Measurements from ENCODE around the gene ERBIN.
"Not testable (repeated sequence)": the region's sequence is repeated elsewhere in the genome, so short reads cannot be mapped to it uniquely, and the experiment has no call there.

Gene ERBIN

GRCh38 chr5:66041627-66042026 is 115.3 kb downstream of the ERBIN start:
- Histone ChIP-seq H3K4me3 (ENCODE audit: low read depth, low read length) (no peak overlapping the region), H3K79me2 (ENCODE audit: control insufficient read depth, insufficient read depth, low read length, unreplicated experiment) (peaks cover 3% of the 10 kb centered on the region), H3K27me3 (ENCODE audit: insufficient read depth, low read length) (no peaks in the 10 kb centered on the region), H3K4me1 (ENCODE audit: control insufficient read depth, insufficient read depth, low read length, unreplicated experiment) (peaks cover 6% of the 10 kb centered on the region), H2AFZ (ENCODE audit: low read length, unreplicated experiment) (no peak overlapping the region), H3K36me3 (ENCODE audit: insufficient read depth, low read length) (peaks cover 34% of the 10 kb centered on the region), H3K27ac (ENCODE audit: low read depth, low read length) (no peak overlapping the region)

- no peaks in the 10 kb centered on the region for H3K4me1 ChIP-seq (ENCODE audit: control insufficient read depth, insufficient read depth, low read length, unreplicated experiment)
- no peak overlapping the region for H3K27ac ChIP-seq (ENCODE audit: low read depth, low read length)
- no peak overlapping the region for H3K4me3 ChIP-seq (ENCODE audit: low read depth, low read length)
- peaks cover 28% of the 10 kb centered on the region for H3K36me3 ChIP-seq (ENCODE audit: insufficient read depth, low read length)
- H3K79me2 ChIP-seq (ENCODE audit: control insufficient read depth, insufficient read depth, low read length, unreplicated experiment), result peaks cover 6% of the 10 kb centered on the region
- H3K27me3 ChIP-seq (ENCODE audit: insufficient read depth, low read length), result no peaks in the 10 kb centered on the region
- H2AFZ ChIP-seq (ENCODE audit: low read length, unreplicated experiment), result no peak overlapping the region
These were observed 130.9 kb downstream of the ERBIN start for GRCh38 chr5:66057239-66057638.

- not testable (repeated sequence) for H3K27me3 ChIP-seq (ENCODE audit: insufficient read depth, low read length); H3K4me1 ChIP-seq (ENCODE audit: control insufficient read depth, insufficient read depth, low read length, unreplicated experiment); H3K27ac ChIP-seq (ENCODE audit: low read depth, low read length); H3K79me2 ChIP-seq (ENCODE audit: control insufficient read depth, insufficient read depth, low read length, unreplicated experiment); H3K36me3 ChIP-seq (ENCODE audit: insufficient read depth, low read length); H2AFZ ChIP-seq (ENCODE audit: low read length, unreplicated experiment); H3K4me3 ChIP-seq (ENCODE audit: low read depth, low read length)
These were observed 134.9 kb downstream of the ERBIN start for GRCh38 chr5:66061320-66061719.

GRCh38 chr5:66063061-66063460 is 136.7 kb downstream of the ERBIN start:
- not testable (repeated sequence) for H3K4me1 ChIP-seq (ENCODE audit: control insufficient read depth, insufficient read depth, low read length, unreplicated experiment); H3K36me3 ChIP-seq (ENCODE audit: insufficient read depth, low read length); H3K79me2 ChIP-seq (ENCODE audit: control insufficient read depth, insufficient read depth, low read length, unreplicated experiment); H3K27me3 ChIP-seq (ENCODE audit: insufficient read depth, low read length); H2AFZ ChIP-seq (ENCODE audit: low read length, unreplicated experiment); H3K4me3 ChIP-seq (ENCODE audit: low read depth, low read length); H3K27ac ChIP-seq (ENCODE audit: low read depth, low read length)

- Histone ChIP-seq H3K4me3 (ENCODE audit: low read depth, low read length) (no peak overlapping the region), H3K36me3 (ENCODE audit: insufficient read depth, low read length) (peaks cover 4% of the 10 kb centered on the region; the same call in 1 of the 2 replicates), H2AFZ (ENCODE audit: low read length, unreplicated experiment) (no peak overlapping the region), H3K4me1 (ENCODE audit: control insufficient read depth, insufficient read depth, low read length, unreplicated experiment) (no peaks in the 10 kb centered on the region), H3K27ac (ENCODE audit: low read depth, low read length) (no peak overlapping the region), H3K79me2 (ENCODE audit: control insufficient read depth, insufficient read depth, low read length, unreplicated experiment) (peaks cover 9% of the 10 kb centered on the region), H3K27me3 (ENCODE audit: insufficient read depth, low read length) (no peaks in the 10 kb centered on the region)
These were observed 140.5 kb downstream of the ERBIN start for GRCh38 chr5:66066826-66067225.

- Histone ChIP-seq H2AFZ (ENCODE audit: low read length, unreplicated experiment) (no peak overlapping the region), H3K27me3 (ENCODE audit: insufficient read depth, low read length) (no peaks in the 10 kb centered on the region), H3K4me1 (ENCODE audit: control insufficient read depth, insufficient read depth, low read length, unreplicated experiment) (no peaks in the 10 kb centered on the region), H3K79me2 (ENCODE audit: control insufficient read depth, insufficient read depth, low read length, unreplicated experiment) (peaks cover 3% of the 10 kb centered on the region), H3K27ac (ENCODE audit: low read depth, low read length) (no peak overlapping the region), H3K4me3 (ENCODE audit: low read depth, low read length) (no peak overlapping the region), H3K36me3 (ENCODE audit: insufficient read depth, low read length) (peaks cover 18% of the 10 kb centered on the region)
These were observed 145.7 kb downstream of the ERBIN start for GRCh38 chr5:66072031-66072430.

- H3K79me2 ChIP-seq (ENCODE audit: control insufficient read depth, insufficient read depth, low read length, unreplicated experiment), result no peaks in the 10 kb centered on the region
- H3K4me1 ChIP-seq (ENCODE audit: control insufficient read depth, insufficient read depth, low read length, unreplicated experiment), result no peaks in the 10 kb centered on the region
- H2AFZ ChIP-seq (ENCODE audit: low read length, unreplicated experiment), result no peak overlapping the region
- H3K4me3 ChIP-seq (ENCODE audit: low read depth, low read length), result no peak overlapping the region
- H3K36me3 ChIP-seq (ENCODE audit: insufficient read depth, low read length), result peaks cover 25% of the 10 kb centered on the region
- no peaks in the 10 kb centered on the region for H3K27me3 ChIP-seq (ENCODE audit: insufficient read depth, low read length)
- no peak overlapping the region for H3K27ac ChIP-seq (ENCODE audit: low read depth, low read length)
These were observed 148.5 kb downstream of the ERBIN start for GRCh38 chr5:66074901-66075300.

GRCh38 chr5:66080664-66081063 is 154.3 kb downstream of the ERBIN start:
- no peaks in the 10 kb centered on the region for H3K27me3 ChIP-seq (ENCODE audit: insufficient read depth, low read length)
- H2AFZ ChIP-seq (ENCODE audit: low read length, unreplicated experiment), result no peak overlapping the region
- H3K36me3 ChIP-seq (ENCODE audit: insufficient read depth, low read length), result peaks cover 49% of the 10 kb centered on the region
- no peaks in the 10 kb centered on the region for H3K4me1 ChIP-seq (ENCODE audit: control insufficient read depth, insufficient read depth, low read length, unreplicated experiment)
- H3K27ac ChIP-seq (ENCODE audit: low read depth, low read length), result no peak overlapping the region
- H3K79me2 ChIP-seq (ENCODE audit: control insufficient read depth, insufficient read depth, low read length, unreplicated experiment), result no peaks in the 10 kb centered on the region
- no peak overlapping the region for H3K4me3 ChIP-seq (ENCODE audit: low read depth, low read length)

- Histone ChIP-seq H3K4me3 (ENCODE audit: low read depth, low read length) (no peak overlapping the region), H3K79me2 (ENCODE audit: control insufficient read depth, insufficient read depth, low read length, unreplicated experiment) (no peaks in the 10 kb centered on the region), H2AFZ (ENCODE audit: low read length, unreplicated experiment) (no peak overlapping the region), H3K27ac (ENCODE audit: low read depth, low read length) (no peak overlapping the region), H3K4me1 (ENCODE audit: control insufficient read depth, insufficient read depth, low read length, unreplicated experiment) (no peaks in the 10 kb centered on the region), H3K27me3 (ENCODE audit: insufficient read depth, low read length) (no peaks in the 10 kb centered on the region), H3K36me3 (ENCODE audit: insufficient read depth, low read length) (peaks cover 69% of the 10 kb centered on the region)
These were observed 163.0 kb downstream of the ERBIN start for GRCh38 chr5:66089384-66089783.

GRCh38 chr5:66100851-66101250 is 174.5 kb downstream of the ERBIN start:
- Histone ChIP-seq H3K4me1 (ENCODE audit: control insufficient read depth, insufficient read depth, low read length, unreplicated experiment) (no peaks in the 10 kb centered on the region), H2AFZ (ENCODE audit: low read length, unreplicated experiment) (no peak overlapping the region), H3K27me3 (ENCODE audit: insufficient read depth, low read length) (no peaks in the 10 kb centered on the region), H3K36me3 (ENCODE audit: insufficient read depth, low read length) (peaks cover 8% of the 10 kb centered on the region; the same call in 1 of the 2 replicates), H3K79me2 (ENCODE audit: control insufficient read depth, insufficient read depth, low read length, unreplicated experiment) (no peaks in the 10 kb centered on the region), H3K27ac (ENCODE audit: low read depth, low read length) (no peak overlapping the region), H3K4me3 (ENCODE audit: low read depth, low read length) (no peak overlapping the region)

GRCh38 chr5:66113160-66113559 is 186.8 kb downstream of the ERBIN start:
- H3K4me1 ChIP-seq (ENCODE audit: control insufficient read depth, insufficient read depth, low read length, unreplicated experiment), result peaks cover 5% of the 10 kb centered on the region
- H3K36me3 ChIP-seq (ENCODE audit: insufficient read depth, low read length), result no peaks in the 10 kb centered on the region
- no peaks in the 10 kb centered on the region for H3K27me3 ChIP-seq (ENCODE audit: insufficient read depth, low read length)
- H3K27ac ChIP-seq (ENCODE audit: low read depth, low read length), result peak overlapping the region; percentile 73
- H3K4me3 ChIP-seq (ENCODE audit: low read depth, low read length), result no peak overlapping the region
- H3K79me2 ChIP-seq (ENCODE audit: control insufficient read depth, insufficient read depth, low read length, unreplicated experiment), result no peaks in the 10 kb centered on the region
- H2AFZ ChIP-seq (ENCODE audit: low read length, unreplicated experiment), result no peak overlapping the region
